Fibroblast of skin of scalp (primary cell): ENCODE results near the gene WDR7.

Experiments used
- DNase-seq: peaks from one replicate; pipeline ENCODE4 v3.0.0-alpha.2; 2013

Gene WDR7

DNA sequence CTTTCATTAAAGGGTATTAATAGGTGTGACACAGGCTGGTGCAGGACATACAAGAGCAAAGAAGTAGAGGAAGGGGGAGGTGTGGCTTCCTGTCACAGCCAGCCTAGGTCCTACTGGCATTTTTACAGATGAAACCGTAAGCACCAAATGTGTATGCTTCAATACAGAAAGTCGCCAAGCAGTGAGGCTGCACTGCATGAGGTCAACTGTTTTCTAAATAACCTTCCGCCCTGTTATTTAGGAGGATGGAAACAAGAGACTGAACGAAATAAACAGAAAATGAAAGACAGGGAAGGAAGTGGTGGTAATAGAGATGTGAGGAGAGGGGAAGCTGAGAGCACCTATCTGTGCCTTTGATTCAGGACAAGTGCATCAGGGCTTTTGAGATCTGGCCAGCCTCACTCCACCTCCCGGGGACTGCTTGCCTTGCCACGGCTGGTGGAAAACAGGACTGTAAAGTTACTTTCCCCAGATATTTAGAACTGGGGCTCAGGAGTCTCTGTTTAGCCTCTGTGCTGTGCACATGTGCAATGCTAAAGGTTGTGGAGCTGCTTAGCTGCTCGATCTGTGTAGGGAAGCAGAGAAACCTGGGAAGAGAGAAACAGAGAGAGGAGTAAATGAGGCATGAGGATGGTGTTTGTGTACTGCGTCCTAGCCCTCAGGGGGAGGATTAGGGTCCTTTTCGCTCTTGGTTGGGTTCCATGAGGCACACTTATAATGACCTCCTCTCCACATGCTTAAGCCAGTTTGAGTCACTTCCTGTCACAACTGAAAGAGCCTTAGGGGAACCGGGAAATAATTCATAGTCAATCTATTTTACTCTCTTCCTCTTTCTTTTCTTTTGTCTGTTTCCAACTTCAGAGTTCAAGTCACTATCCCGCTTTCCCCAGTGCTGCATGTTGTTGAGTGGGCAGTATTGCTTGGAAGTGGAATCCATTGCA lies 433.4 kb downstream of the WDR7 start:
- no peak for DNase-seq

GRCh38 chr18:57085371-57085770 lies 434.2 kb downstream of the WDR7 start:
- no peak for DNase-seq

DNA sequence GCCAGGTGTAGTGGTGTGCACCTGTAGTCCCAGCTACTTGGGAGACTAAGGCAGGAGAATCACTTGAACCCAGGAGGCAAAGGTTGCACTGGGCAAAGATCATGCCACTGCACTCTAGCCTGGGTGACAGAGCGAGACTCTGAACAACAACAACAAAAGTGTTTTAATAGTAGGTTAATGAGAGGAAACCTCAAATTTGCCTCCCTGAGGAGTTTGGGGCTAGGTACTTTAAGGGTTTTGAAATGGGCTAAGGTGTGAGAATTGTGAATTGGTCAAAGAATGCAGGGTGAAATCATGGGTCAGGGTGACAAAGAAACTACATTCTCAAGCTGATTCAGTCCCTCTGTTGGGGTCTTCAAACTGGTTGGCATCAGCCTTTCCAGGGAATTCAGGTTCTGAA lies 435.0 kb downstream of the WDR7 start:
- DNase-seq = no peak
